PC-9 (cell line): ENCODE results near the gene ANKDD1A. TPM values are rescaled to one million over a fixed set of nuclear protein-coding genes. Genes with fewer than 3 reads are reported as not detected.

ENCODE experiments used
- BruUV-seq: library from RNA; stranded (reverse); fragments of 400-500 nt; replicated peaks from 2 replicates; lab custom pipeline; 2021; lab: Mats Ljungman, UMichigan
- CTCF ChIA-PET: fragments of 300-600 bp; sonication (Branson Sonifier 250); formaldehyde crosslinking; loops from one replicate; lab custom pipeline; 2022; ENCODE audit warnings: antibody characterized with exemption; lab: Charles Lee
- POLR2A ChIA-PET: fragments of 300-600 bp; sonication (Branson Sonifier 250); formaldehyde crosslinking; loops from one replicate; lab custom pipeline; 2022; ENCODE audit warnings: antibody characterized with exemption; ENCODE audit not compliant: unreplicated experiment; lab: Charles Lee
- DNase-seq, 2 experiments: peaks; one replicate each; pipeline versions ENCODE4 v3.0.0 to v3.0.0-alpha.2; 2015 to 2022; ENCODE audit warnings: mixed read lengths in 1 of 2
- H2AFZ ChIP-seq: fragments of 200-600 bp; sonication (generic); 2 replicates; pipeline ENCODE4 v1.8.1; 2017; ENCODE audit warnings: antibody characterized with exemption
- H3F3A ChIP-seq: fragments of 200-600 bp; sonication (generic); 2 replicates; pipeline ENCODE4 v1.8.1; 2017; ENCODE audit warnings: antibody characterized with exemption, mild to moderate bottlenecking, low read depth; ENCODE audit not compliant: insufficient read depth
- H3K27ac ChIP-seq: fragments of 200-600 bp; sonication (generic); 2 replicates; pipeline ENCODE4 v1.6.1; 2016; ENCODE audit warnings: mixed run types
- H3K27me3 ChIP-seq: fragments of 200-600 bp; sonication (generic); 2 replicates; pipeline ENCODE4 v1.6.1; 2016; ENCODE audit warnings: low read depth, mixed run types; ENCODE audit not compliant: insufficient read depth
- H3K36me3 ChIP-seq: fragments of 200-600 bp; sonication (generic); 2 replicates; pipeline ENCODE4 v1.6.1; 2016; ENCODE audit warnings: low read depth, mixed run types
- H3K4me1 ChIP-seq: fragments of 200-600 bp; sonication (generic); replicated peaks from 2 replicates; pipeline ENCODE4 v1.6.1; 2016; ENCODE audit warnings: mixed run types; ENCODE audit not compliant: insufficient read depth
- H3K4me2 ChIP-seq: fragments of 200-600 bp; sonication (generic); 2 replicates; pipeline ENCODE4 v1.6.1; 2017; ENCODE audit warnings: mixed run types
- H3K4me3 ChIP-seq: fragments of 200-600 bp; sonication (generic); 2 replicates; pipeline ENCODE4 v1.6.1; 2016; ENCODE audit warnings: mixed run types
- H3K79me2 ChIP-seq: fragments of 200-600 bp; sonication (generic); 2 replicates; pipeline ENCODE4 v1.6.1; 2017; ENCODE audit warnings: low read depth, mixed run types
- H3K9me2 ChIP-seq: fragments of 200-600 bp; sonication (generic); 2 replicates; pipeline ENCODE4 v1.8.1; 2017; ENCODE audit warnings: mild to moderate bottlenecking; ENCODE audit not compliant: insufficient read depth
- H3K9me3 ChIP-seq: fragments of 200-600 bp; sonication (generic); 2 replicates; pipeline ENCODE4 v1.8.1; 2016; ENCODE audit warnings: low read depth; ENCODE audit not compliant: insufficient read depth
- H4K20me1 ChIP-seq: fragments of 200-600 bp; sonication (generic); 2 replicates; pipeline ENCODE4 v1.8.1; 2017; ENCODE audit not compliant: insufficient read depth
- CTCF ChIP-seq: fragments of 200-600 bp; sonication (generic); conservative IDR thresholded peaks from 2 replicates; pipeline ENCODE4 v1.6.1; 2017; ENCODE audit warnings: mixed run types, antibody characterized with exemption, mild to moderate bottlenecking, moderate library complexity
- EZH2 ChIP-seq: fragments of 200-600 bp; sonication (generic); IDR thresholded peaks from 2 replicates; pipeline ENCODE4 v1.8.0; 2017; ENCODE audit warnings: antibody characterized with exemption, low read depth
- intact Hi-C: fragments of 100-400 bp; cut with micrococcal nuclease; formaldehyde crosslinking; loops from one replicate; pipeline ENCODE4 v1.10.0; 2022; ENCODE audit not compliant: unreplicated experiment
- total RNA-seq: library from RNA; stranded (reverse); gene quantifications from 2 replicates; pipeline ENCODE4 v1.2.3, GENCODE V29; 2021

Gene ANKDD1A
- total RNA-seq, 1 experiment from 2014 or later = 14.2 TPM

- Histone ChIP-seq H3K79me2 (no peaks in the 10 kb centered on the region), H3K27me3 (no peaks in the 10 kb centered on the region), H3K4me2 (no peak overlapping the region), H4K20me1 (no peaks in the 10 kb centered on the region), H2AFZ (no peak overlapping the region), H3K4me3 (no peak overlapping the region), H3F3A (peaks cover 8% of the 10 kb centered on the region; the same call in 1 of the 2 replicates), H3K9me2 (no peaks in the 10 kb centered on the region), H3K27ac (no peak overlapping the region), H3K4me1 (peaks cover 16% of the 10 kb centered on the region), H3K9me3 (no peaks in the 10 kb centered on the region), H3K36me3 (no peaks in the 10 kb centered on the region)
- no peak for DNase-seq
- CTCF ChIA-PET = interaction anchor here (0.7 kb wide), 1 partner anchor 8 kb away, joined by 3 read pairs; no protein-coding TSS in a partner anchor
- POLR2A ChIA-PET = no interaction called here
- intact Hi-C loops = no loop called here
- no peak for TF ChIP-seq EZH2
- TF ChIP-seq CTCF = no peak
- BruUV-seq = no TSS peak
These were observed 9.8 kb upstream of the ANKDD1A start for GRCh38 chr15:64901914-64902313.

- no peak for TF ChIP-seq EZH2
- TF ChIP-seq CTCF = no peak
- H3F3A ChIP-seq = peaks cover 3% of the 10 kb centered on the region; the same call in 1 of the 2 replicates
- H3K9me3 ChIP-seq = no peaks in the 10 kb centered on the region
- H4K20me1 ChIP-seq = no peaks in the 10 kb centered on the region
- H3K4me1 ChIP-seq = peaks cover 7% of the 10 kb centered on the region
- no peaks in the 10 kb centered on the region for H3K9me2 ChIP-seq
- no peaks in the 10 kb centered on the region for H3K27me3 ChIP-seq
- ChIA-PET POLR2A (no interaction called here), CTCF (interaction anchor here (0.7 kb wide), 1 partner anchor 77 kb away, joined by 7 read pairs; no protein-coding TSS in a partner anchor)
- no peaks in the 10 kb centered on the region for H3K36me3 ChIP-seq
- no peak overlapping the region for H2AFZ ChIP-seq
- no peaks in the 10 kb centered on the region for H3K79me2 ChIP-seq
- H3K4me2 ChIP-seq = no peak overlapping the region
- H3K4me3 ChIP-seq = no peak overlapping the region
- intact Hi-C loops = no loop called here
- no peak for DNase-seq
- BruUV-seq = no TSS peak
- no peak overlapping the region for H3K27ac ChIP-seq
These were observed 8.8 kb upstream of the ANKDD1A start for GRCh38 chr15:64902863-64903262.

- DNase-seq = no peak
- Histone ChIP-seq H3K36me3 (no peaks in the 10 kb centered on the region), H3K27ac (no peak overlapping the region), H3K27me3 (no peaks in the 10 kb centered on the region), H3K4me3 (no peak overlapping the region), H3K9me2 (no peaks in the 10 kb centered on the region), H3K9me3 (no peaks in the 10 kb centered on the region), H4K20me1 (no peaks in the 10 kb centered on the region), H3F3A (no peaks in the 10 kb centered on the region), H3K4me2 (no peak overlapping the region), H2AFZ (no peak overlapping the region), H3K4me1 (peaks cover 1% of the 10 kb centered on the region; the same call in 1 of the 2 replicates), H3K79me2 (no peaks in the 10 kb centered on the region)
- CTCF ChIA-PET = interaction anchor here (0.7 kb wide), 1 partner anchor 78 kb away, joined by 7 read pairs; no protein-coding TSS in a partner anchor
- intact Hi-C loops = no loop called here
- TF ChIP-seq CTCF (no peak), EZH2 (no peak)
- POLR2A ChIA-PET = no interaction called here
- no TSS peak for BruUV-seq
These were observed 8.3 kb upstream of the ANKDD1A start for GRCh38 chr15:64903326-64903950.
